Measurements from ENCODE around the gene PRXL2A.

DNA sequence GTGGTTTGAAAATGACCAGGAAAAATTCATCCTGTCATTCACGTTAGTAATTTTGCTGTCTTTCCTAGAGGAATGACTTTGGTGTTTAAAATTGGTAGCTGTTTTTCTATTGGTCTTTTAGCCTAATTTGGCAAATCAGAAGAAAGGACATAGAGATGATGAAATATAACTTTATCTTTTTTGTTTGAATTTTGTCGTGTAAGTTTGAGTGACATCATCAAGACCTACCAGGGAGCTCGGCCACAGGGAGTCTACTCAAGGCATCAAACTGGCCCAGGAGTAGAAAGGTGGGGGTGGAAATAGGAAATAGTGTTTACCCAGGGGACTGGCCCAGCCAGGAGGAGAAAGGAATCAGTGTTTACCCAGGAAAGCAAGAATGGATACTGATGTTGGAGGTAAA, 24.8 kb downstream of the PRXL2A start:
- TF ChIP-seq, protein P1, sequence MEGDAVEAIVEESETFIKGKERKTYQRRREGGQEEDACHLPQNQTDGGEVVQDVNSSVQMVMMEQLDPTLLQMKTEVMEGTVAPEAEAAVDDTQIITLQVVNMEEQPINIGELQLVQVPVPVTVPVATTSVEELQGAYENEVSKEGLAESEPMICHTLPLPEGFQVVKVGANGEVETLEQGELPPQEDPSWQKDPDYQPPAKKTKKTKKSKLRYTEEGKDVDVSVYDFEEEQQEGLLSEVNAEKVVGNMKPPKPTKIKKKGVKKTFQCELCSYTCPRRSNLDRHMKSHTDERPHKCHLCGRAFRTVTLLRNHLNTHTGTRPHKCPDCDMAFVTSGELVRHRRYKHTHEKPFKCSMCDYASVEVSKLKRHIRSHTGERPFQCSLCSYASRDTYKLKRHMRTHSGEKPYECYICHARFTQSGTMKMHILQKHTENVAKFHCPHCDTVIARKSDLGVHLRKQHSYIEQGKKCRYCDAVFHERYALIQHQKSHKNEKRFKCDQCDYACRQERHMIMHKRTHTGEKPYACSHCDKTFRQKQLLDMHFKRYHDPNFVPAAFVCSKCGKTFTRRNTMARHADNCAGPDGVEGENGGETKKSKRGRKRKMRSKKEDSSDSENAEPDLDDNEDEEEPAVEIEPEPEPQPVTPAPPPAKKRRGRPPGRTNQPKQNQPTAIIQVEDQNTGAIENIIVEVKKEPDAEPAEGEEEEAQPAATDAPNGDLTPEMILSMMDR (IDR thresholded peaks at IDR 0.05), result no peak
- TF ChIP-seq POLR2A (IDR thresholded peaks at IDR 0.05), result no peak

Data from lower leg skin (tissue), 3 donors.